Measurements from ENCODE around the gene FIS1.

GRCh38 chr7:101233907-101234547 lies 10.9 kb downstream of the FIS1 start:
- TF ChIP-seq POLR2AphosphoS5 (IDR thresholded peaks at IDR 0.05) (no peak), CTCF (IDR thresholded peaks at IDR 0.05) (no peak), POLR2A (IDR thresholded peaks at IDR 0.05) (no peak)
